Femur (tissue), 1 donor: ENCODE measurements around the gene ALS2CL.

Experiments used
- DNase-seq: peaks from one replicate; pipeline ENCODE4 v3.0.0-alpha.2; 2017

ALS2CL gene

DNA sequence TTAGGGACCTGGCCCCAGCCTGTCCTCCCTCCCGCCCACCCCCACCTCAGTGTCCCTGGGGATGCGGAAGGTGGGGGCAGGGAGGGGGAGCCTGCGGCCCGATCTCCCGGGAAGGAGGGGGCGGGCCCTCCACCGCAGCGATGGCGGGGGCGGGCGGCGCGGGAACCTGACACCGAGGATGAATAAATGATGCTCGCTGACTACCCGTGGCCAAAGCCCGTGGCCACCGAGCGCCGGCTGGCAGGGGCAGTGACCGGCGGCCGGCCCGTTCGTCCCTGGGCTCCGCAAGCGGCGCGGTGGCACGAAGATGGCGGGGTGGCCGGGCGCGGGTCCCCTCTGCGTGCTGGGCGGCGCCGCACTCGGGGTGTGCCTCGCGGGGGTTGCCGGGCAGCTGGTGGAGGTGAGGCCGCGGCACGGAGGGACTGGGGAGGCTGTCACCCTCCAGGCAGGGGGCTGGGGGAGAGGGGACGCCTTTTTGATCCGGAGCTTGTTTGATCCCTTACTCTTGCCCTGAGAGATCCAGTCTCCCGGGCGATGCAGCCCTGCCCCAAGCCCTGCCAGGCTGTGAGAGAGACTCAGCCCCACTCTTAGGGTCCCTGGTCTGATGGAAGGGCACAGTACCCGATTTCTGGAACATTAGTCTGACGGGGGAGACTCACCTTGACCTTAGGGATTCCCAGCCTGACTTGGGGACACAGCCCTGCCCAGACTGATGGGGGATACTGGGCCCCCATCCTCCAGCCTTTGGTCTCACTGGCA, 7.9 kb upstream of the ALS2CL start, which contains the start of gene TMIE:
Gene TMIE (plus strand): TSS at position 212 of the 759 bp plus-strand sequence. CDS start 96 bp downstream, at position 308.
- no peak for DNase-seq

DNA sequence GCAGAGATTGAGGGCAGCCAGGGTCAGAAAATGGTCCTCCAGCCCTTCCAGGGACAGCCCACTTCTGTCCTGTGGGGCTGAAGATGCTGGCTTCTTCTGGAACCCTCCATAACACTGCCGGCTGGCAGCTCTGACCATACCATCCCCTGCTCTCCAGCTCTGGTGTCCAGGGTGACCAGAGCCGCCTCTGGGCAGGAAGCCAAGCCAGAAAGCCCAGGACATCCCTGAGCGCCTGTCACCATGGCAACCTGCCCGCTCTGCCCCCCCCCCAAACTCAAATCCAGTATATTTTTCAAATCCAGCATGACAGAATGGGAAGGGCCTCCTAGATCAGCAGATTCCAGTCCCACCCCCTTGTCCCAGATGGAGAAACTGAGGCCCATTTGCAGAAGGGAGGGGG, 7.3 kb upstream of the ALS2CL start:
- peak; percentile 71 for DNase-seq

DNA sequence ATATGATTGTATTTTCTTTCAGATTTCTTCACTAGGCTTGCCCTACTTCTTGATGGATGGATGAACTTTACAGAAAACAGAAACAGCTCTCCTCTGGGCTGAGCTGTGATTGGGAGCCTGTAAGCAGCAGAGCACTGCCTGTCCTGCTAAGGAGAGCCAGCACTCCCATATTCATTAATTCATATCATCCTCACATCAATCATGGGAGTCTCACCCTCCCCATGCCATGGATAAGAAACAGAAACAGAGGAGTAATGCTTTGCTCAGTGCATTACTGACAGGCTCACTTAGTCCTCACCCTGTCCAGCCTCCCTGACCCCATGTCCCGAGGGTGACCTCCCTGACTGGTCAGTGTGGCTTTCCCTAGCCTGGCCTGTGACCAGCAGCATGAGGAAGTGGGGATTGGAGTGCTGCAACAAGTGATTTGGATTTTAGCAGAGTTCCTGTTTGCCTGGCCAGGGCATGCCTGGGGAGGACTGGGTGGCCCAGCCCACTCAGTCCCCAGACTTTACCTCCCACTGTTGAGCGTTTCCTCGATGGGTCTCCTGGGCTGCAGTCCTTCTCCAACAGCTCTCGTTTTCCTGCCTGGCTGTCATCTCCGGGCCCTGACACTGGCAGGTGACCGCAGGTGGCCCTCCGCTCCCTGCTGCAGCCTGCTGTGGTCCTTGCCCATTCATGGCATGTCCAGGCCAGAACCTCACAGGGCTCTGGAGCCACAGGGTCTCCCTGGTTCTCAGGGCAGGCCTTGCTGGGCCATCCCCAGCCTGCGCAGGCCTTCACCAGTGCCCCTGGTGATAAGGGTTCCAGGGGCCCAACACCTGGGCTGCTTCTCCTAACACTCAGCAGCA, 6.4 kb upstream of the ALS2CL start:
- peak; percentile 66 for DNase-seq

DNA sequence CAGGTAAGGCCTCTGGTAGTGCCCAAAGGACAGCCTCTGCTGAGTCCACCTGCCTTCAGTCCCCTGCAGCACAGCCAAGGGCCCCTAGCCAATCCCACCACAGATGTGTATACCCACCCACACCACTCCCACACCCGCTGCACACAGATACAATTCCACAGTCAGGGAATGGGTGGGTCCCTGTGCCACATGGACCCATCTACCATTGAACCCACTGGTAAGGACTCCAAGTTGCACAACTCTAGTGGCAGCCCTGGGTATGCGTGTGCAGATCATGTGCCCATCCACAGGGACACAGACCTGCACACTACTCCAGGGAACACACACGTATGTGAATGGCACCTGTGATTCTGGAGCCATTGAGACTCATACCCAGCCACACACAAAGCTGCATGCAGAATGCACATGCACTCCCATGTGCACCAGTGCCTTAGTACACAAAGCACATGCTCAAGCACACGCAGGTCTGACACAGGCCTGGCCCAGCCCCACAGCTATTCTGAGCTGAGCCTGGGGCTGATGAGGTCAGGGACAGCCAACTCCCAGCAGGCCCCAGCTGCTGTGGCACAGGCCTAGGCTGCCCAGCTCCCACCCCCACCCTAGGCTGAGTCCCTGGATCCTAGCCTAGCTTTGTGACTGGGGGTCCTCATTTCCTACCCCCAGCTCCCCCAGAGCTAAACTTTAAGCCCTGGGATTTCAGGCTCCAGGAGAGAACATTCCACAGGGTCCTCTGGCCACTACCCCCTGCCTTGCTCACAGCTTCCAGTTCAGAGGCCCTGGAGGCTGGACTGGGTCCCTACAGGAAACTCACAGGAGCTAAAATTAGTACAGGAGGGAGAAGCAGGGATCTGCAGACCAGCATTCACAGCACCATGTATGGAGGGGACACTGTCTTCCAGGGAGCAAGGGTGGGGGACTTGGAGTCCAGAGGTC, 2.7 kb upstream of the ALS2CL start:
- peak; percentile 56 for DNase-seq

DNA sequence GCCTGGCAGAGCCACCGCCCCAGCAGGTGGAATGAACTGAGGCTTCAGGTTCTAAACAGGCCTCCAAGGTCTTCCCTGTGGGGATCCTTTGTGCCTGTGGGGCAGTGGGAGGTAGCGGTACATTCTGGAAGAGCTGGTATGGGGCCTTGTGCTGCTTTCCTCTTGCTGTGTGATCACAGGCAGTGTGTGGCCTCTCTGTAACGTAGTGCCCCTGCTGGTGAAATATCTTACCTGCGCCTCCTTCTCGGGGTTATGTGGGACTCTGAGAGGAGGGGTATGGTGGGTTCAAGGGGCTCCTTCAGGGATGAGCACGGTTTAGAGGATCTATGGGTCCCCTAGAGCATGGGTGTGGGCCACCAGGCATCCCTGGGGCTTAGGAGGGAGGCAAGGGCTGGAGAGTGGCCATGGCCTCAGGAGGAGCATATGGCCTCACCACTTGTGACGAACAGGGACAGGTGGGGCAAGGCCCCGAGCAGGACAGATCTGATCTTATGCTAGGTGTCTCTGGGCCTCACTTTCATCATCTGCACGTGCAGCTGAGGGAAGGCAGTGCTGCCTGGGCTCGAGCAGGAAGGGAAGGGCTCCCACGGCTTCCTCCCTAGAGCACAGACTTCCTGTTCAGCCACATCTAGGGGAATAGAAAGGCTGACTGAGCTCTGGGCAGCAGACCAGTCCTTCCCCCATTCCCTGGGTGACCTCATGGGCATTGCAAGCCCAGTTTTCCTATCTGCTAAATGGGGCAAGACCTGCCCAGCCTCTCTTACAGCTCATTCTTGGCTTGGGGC, 1.9 kb upstream of the ALS2CL start:
- peak; percentile 59 for DNase-seq

DNA sequence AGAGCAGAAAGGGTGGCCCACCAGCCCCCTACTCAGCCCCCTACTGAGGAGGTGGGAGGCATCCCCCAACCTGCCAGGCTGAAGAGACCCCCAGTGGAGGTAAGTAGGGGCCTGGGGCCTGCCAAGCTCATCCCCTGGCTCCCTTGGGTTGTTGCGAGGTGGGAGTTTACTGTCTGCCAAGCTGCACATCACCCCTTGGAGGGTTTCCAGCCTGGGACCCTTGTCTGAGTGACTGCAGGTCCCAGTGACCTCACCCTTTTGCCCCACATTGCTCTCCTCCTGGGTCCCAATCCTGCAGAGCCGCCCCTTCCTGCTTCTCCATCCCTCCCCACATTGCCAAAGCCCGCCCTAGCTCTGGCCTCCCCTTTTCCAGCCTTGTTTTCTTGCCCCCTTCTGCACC, 1.0 kb upstream of the ALS2CL start:
- DNase-seq = no peak

DNA sequence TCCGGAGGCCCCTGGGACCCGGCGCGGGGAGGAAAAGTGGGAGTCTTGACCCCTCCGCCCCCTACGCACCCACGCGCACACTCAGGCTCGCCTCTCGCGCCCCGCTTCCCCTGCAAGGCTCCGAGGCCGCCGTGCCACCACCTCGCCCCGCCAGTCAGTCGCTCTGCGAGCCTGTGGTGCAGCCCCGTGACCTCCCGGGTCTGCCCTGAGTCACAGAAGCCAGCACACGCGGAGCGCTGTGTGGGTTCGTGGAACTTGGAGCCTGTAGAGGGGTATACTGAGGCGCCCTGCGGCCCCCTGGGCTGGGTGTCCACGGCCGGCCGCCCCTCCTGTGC, 380 bp upstream of the ALS2CL start:
- DNase-seq = peak; percentile 40

DNA sequence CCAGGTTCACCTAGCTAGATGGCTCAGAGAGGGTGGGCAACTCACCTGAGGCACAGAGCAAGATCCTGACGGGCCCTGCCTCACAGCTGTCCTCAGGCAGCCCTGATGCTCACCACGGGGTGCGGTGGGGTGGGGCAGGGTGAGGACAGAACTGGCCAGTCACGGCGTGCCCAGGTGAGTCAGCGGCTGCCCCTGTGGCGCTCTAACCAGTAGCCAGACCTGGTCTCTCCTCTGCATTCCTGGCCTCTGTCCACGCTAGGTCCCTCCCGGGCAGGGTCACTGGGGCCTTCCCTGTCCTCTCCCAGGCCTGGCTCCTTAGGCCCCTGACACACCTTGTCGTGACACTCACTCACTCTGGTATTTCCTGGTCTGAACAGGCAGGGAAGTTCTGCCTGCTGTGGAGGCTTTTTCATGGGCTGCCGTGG, 901 bp downstream of the ALS2CL start:
- DNase-seq = peak; percentile 37

DNA sequence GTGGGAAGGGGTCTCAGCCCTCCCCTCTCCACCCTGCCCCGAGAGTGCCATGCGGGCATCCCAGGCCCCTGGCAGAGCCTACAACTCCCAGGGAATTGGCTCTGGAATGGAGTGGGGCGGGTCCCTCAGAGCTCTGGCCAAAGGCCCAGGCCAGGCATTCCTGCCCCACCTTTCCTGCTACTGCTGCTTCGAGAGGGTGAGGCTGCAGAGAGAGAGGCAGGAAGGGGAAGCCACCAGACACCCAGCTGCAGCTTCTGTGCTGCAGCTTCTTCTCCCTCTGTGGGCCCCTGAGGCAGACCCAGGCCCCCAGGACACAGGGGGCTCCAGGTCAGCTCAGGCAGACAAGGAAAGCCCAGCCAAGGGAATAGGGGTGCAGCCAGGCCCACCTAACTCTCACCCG, 2.7 kb downstream of the ALS2CL start:
- DNase-seq = no peak

DNA sequence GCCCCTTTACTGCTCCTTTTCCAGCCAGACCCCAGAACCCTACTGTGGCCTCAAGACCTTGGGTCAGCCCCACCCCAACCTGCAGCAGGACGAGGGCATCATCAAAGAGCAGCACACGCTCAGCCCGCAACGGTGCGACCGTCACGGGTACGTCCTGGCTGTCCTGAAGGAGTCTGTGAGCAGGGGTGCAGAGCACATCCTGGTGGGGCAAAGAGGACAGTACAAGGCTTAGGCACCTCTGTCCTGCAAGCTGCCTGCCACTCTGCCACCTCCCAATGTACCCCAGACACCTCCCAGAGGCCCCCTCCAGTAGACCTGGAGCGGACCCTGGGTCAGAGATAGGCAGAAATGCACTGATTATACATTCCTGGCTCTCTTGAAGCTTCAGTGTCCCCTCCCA, 8.0 kb downstream of the ALS2CL start:
- no peak for DNase-seq

DNA sequence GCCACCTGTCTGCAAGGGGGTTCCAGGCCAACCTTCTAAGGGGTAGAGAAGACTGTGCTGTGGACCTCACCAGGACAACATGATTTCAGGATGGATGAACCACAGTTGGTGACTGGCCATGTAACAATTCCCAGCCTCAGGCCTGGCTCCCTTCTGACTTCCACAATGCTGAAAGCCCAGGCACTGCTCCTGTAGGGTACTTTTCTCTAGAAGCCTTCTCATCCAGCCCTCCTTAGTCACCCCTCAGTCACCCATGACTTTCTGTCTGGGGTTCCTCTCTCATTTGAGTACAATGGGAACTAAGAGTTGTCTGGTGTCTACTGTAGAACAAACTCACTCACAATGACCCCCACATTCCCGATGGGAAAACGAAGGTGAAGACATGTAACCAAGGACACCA, 8.6 kb downstream of the ALS2CL start:
- DNase-seq = no peak

DNA sequence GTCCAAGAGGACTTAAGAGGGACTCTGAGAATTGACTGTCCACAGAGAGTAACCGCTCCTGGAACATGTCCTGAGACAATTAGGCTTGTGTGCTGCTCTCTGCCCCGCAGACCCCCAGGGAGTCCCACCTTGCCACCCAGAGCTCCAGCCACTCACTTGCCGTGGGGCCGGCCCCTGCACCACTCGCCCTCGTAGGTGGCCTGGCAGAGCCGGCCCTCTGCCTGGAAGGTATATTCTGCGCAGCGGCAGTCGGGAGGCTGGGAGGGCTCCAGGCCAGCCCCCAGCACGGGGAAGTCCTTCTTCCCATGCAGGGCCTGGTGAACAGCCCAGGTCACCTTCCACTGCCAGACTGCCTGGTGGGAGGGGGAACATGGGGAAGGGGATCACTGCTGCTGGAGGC, 10.5 kb downstream of the ALS2CL start:
- DNase-seq = no peak

DNA sequence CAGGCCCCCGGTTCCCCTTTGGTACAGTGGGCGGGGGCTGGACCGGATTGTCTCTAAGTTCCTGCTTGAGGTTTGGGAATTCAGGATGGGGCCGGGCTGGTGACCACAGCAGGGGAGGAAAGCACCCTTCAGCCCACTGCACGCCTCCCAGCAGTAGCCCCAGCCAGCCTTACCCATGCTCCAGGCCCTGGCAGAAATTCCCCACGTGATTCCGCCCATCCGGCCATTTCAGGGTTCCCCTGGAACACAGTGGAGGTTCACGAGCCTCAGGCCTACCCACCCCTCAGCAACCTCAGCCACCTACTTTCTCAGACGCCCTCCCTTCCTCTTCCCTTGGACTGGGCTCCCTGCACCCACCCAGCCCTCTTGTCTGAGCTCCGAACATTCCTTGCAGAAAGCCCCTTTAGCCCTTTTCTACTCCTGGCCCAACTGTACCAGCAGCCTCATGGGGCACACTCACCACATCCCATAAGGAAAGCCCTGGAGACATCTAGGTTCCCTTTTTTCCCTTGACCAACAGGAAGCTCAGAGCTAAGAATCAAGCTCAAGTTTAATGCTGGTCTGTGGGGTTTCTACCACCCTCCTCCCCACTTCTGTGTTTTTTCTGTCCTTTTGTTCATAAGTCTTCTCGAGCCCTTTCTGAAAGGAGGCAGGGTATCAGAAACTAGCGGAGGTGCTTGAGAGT, 11.5 kb downstream of the ALS2CL start:
- no peak for DNase-seq

DNA sequence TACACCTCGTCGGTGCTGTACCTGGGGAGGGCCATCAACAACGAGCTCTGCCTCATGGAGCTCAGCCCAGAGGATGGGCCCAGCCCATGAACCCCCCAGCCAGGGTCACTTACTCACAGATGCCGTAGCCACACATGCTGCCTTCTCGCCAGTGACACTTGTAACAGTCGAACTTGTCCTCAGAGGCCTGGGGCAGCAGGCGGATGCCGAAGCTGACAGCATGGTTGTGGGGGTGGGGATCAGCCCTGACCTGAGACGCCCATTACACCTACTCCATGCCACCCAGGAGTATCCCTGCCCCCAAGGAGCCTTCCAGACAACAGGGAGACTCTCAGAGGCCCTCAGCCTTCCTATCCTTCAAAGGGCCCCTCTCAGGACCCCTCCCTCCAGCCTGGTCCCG, 12.1 kb downstream of the ALS2CL start:
- no peak for DNase-seq

DNA sequence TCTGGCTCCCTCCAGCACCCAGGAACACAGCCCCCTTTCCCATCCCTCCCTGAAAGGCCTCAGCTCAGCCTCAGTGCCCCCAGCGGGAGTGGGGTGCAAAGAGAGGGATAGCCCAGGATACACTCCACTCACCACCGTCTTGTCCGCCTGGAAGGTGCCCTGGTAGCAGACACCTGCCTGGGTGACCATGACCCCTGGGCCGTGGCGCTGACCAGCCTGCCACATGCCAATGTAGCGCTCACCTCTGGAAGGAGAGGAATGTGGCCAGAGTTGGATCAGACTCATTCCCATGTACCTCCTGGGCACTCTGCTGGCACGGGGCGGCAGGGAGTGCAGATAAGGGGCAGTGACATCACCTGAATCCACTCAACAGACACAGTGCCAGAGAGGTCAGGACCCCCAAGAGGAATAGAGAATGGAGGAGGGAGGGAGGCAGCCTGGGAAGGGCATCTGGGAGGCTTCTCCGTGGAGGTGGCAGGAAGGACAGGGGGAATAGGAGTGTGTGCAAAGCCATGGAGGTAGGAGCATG, 13.1 kb downstream of the ALS2CL start:
- no peak for DNase-seq

DNA sequence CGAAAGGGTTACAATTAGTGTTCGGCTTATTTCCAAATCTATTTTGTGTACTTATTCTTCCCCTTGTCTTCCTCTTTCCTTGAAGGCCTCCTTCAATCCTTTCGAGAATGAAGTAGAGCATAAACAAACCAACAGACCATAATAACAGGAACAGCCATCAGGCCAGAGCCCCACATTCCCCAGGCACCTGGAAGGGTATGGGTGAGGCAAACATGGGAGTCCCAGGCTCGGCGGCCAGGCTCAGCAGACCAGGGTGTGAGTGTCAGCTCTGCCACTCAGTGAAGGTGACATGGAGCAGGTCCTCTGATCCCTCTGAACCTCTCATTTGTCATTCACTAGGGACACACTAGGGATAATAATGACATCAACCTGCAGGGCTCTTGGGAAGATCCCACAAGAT, 13.8 kb downstream of the ALS2CL start:
- no peak for DNase-seq

DNA sequence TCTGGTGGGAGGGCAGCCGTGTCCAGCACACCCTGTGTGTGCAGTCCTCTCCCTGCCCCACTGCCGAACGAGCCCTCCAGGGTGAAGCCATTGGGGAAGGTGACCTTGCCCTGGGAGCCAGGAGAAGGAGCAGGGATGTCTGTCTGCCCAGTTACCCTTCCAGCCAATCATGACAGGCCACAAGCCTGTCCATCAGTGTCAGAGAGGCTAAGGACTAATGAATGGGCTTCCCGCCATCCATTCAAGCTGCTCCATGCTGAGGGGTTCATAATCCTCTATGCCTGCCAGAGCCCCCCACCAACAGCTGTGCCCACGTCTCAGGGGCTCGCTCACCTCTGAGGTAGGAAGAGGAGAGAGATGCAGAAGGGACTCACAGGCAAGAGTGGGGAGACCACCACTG, 15.2 kb downstream of the ALS2CL start:
- no peak for DNase-seq

DNA sequence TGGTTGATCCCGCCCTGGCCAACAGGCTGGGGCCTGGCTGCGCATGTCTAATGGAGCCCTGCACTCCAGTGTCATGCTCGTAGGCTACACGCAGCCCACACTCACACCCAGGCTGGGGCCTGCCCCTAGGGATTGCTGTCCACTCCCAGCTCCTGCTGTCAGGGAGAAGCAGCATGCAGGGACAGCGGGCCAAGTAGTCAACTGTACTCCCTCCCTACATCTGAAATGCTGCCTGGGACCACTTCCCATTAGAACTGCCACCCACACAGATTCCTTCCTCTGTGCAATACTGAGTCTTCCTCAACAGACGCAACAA, 16.1 kb downstream of the ALS2CL start:
- DNase-seq = peak; percentile 68

DNA sequence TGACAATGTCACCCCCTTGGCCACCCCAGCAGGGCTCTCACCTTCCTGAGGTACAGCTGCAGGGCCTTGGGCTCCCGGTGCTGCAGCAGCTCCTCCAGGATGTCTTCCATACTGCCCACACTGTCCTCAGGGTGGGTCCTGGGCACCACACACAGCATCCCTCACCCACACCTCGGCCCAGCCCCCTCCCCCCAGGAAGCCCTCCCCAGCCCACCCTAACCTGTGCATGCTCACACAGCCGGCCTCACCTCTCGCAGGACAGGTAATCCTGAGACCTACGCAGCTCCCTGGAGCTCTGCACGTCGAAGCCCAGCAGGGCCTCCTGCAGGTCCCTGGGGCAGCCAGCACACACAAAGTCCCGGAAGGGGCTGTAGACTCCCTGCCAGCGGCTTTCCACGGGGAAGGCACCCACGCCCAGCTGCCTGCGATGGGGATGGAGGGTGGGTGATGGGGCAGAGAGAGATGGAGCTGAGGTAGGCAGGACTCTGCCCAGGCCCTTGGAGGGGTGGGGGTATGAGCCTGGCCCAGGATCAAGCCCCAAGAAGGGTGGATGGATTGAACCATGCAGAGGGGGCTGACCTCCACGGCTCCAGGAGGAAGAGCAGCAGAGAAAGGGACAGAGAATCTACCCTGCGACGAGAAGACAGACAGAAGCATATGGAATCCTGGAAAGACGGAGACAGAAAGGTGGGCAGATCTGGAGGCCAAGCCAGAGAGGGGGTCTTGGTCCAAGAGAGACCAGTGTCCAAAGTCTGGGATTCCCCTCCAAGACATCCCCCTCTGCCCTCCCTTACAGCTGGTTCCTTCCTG, 16.7 kb downstream of the ALS2CL start:
- no peak for DNase-seq

DNA sequence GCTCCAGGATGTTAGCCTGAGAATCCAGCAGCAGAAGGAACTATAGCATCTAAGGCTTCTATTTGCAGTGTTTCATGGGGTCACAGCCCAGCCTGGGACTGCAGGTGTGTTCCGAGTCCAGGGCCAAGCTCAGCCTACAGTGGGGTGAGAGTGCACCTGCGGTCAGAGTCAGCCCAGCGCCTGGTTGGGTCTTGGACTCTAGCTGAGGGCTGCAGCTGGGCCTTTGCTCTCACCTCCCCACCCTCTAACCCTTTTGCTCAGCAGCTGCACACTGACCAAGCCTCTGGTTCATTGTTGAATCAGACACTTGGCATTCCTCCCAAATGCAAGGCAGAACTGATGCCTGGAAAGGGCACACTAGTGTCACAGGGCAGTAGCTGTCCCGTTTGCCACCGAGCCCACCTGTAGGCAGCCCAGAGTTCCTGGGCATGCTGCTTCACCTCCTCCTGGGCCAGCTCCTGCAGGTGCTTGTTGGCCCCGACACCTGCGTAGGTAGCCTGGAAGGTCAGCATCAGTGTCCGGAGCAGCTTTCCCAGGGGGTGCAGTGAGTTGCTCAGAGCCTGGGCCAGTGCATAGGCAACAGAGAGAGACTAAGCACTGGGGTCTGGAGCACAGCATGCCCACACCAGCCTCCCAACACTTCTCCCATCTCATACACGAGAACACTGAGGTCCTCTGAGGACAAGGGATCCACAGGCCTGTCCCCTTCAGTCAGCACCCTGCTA, 17.5 kb downstream of the ALS2CL start:
- no peak for DNase-seq
